Suprapubic skin (tissue), 4 donors: ENCODE data around the gene TBX3. TPM values are rescaled to one million over a fixed set of nuclear protein-coding genes. Genes with fewer than 3 reads are reported as not detected.

Experiments used
- DNase-seq, 2 donors: peaks; one replicate each; pipeline ENCODE4 v3.0.0-alpha.2; 2019; ENCODE audit warnings: low spot score in 2 of 2
- H3K27ac ChIP-seq: fragments of 200-600 bp; sonication (generic); one replicate; pipeline ENCODE4 v1.5.1; 2019
- H3K27me3 ChIP-seq: fragments of 200-600 bp; sonication (generic); one replicate; pipeline ENCODE4 v1.5.1; 2019
- H3K36me3 ChIP-seq: fragments of 200-600 bp; sonication (generic); one replicate; pipeline ENCODE4 v1.5.1; 2019
- H3K4me1 ChIP-seq: fragments of 200-600 bp; sonication (generic); one replicate; pipeline ENCODE4 v1.5.1; 2019
- H3K4me3 ChIP-seq: fragments of 200-600 bp; sonication (generic); one replicate; pipeline ENCODE4 v1.5.1; 2019; ENCODE audit warnings: mild to moderate bottlenecking
- H3K9me3 ChIP-seq: fragments of 200-600 bp; sonication (generic); one replicate; pipeline ENCODE4 v1.5.1; 2019
- CTCF ChIP-seq, 2 donors: fragments of 200-600 bp in 1 of 2; fragments of 450-650 bp in 1 of 2; sonication (generic) in 1 of 2; IDR thresholded peaks; one replicate each; pipeline ENCODE4 v1.5.1; 2016 to 2019; ENCODE audit warnings: antibody characterized with exemption in 2 of 2, mild to moderate bottlenecking in 1 of 2, moderate library complexity in 1 of 2
- EP300 ChIP-seq: sonication (generic); formaldehyde crosslinking; IDR thresholded peaks from one replicate; pipeline ENCODE4 v1.6.1; 2017; ENCODE audit warnings: antibody characterized with exemption
- POLR2A ChIP-seq, 2 donors: fragments of 450-650 bp; IDR thresholded peaks; one replicate each; pipeline ENCODE4 v1.6.1; 2017; ENCODE audit warnings: antibody characterized with exemption in 2 of 2, mild to moderate bottlenecking in 2 of 2, moderate library complexity in 2 of 2
- POLR2AphosphoS5 ChIP-seq, 3 donors: sonication (generic); formaldehyde crosslinking; IDR thresholded peaks; one replicate each; pipeline ENCODE4 v1.6.1; 2017; ENCODE audit warnings: antibody characterized with exemption in 3 of 3
- WGBS: methylation state at CpG from one replicate; pipeline ENCODE4 v1.1.5; 2018; 5-methylcytosine and 5-hydroxymethylcytosine counted together
- total RNA-seq, 4 donors: library from RNA; depleted of rRNA; stranded (reverse); fragments of >200 nt; gene quantifications; one replicate each; pipeline ENCODE4 v1.1.0, GENCODE V29; 2016

Gene TBX3
- total RNA-seq, 4 donors from 2014 or later: 23.4 to 35.6 (median 28.7) TPM

DNA sequence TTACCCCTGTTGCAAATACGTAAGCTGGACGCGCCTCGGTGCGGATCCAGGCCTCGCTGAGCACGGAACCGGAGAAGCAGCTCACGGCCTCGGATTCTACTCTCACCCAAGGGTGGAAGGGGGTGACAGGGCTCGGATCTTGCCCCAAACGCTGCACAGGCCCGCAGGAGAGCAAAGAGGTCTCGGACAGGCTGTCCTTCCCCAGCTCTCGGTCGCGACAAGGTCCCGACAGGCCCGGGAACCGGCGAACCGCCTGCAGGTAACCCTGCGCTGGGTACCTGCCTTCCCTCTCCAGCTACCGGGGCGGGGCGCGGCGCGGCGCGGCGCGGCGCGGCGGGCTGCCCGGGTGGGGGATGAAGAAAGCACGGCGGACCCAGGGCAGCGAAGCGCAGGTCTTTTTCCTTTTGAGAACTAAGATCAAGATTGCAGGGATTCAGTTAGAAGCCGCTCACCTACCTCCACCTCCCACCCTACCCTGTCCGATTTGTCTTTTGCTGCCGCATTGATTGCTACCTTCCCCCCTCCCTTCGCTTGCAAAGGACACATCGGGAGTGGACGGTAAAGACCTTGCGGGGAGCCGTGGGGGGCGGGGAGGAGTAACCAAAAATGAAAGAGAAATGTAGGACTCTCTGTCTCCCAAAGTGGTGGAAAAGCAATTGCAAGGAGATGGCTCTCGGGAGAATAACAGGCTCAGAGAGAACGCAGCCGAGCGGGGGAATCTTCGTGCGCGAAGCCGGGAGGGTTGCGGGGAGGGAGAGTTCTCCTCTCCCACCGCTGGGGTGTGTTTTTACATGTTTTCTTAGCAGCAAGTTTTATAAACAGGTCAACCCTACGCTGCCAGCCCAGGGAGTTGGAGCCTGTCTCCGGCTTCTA lies 8.4 kb upstream of the TBX3 start:
- TF ChIP-seq EP300 (no peak), POLR2AphosphoS5 (IDR thresholded peaks at IDR 0.05) (no peak), POLR2A (IDR thresholded peaks at IDR 0.05) (no peak), CTCF (IDR thresholded peaks at IDR 0.05) (no peak)
- Histone ChIP-seq H3K36me3 (no peaks in the 10 kb centered on the region), H3K4me1 (peaks cover 37% of the 10 kb centered on the region), H3K9me3 (no peaks in the 10 kb centered on the region), H3K27me3 (peaks cover 62% of the 10 kb centered on the region), H3K4me3 (peak overlapping the region; percentile 55), H3K27ac (peak overlapping the region; percentile 84)
- no peak for DNase-seq
- 14% methylated on average over 32 of the region's 62 CpGs for WGBS

GRCh38 chr12:114691763-114692185 lies 7.8 kb upstream of the TBX3 start:
- Histone ChIP-seq H3K9me3 (no peaks in the 10 kb centered on the region), H3K36me3 (no peaks in the 10 kb centered on the region), H3K4me1 (peaks cover 37% of the 10 kb centered on the region), H3K27ac (peak overlapping the region; percentile 84), H3K4me3 (peak overlapping the region; percentile 55), H3K27me3 (peaks cover 62% of the 10 kb centered on the region)
- 51% methylated on average over 18 of the region's 18 CpGs for WGBS
- no peak for DNase-seq
- TF ChIP-seq CTCF (IDR thresholded peaks at IDR 0.05) (no peak), POLR2A (IDR thresholded peaks at IDR 0.05) (no peak), POLR2AphosphoS5 (IDR thresholded peaks at IDR 0.05) (no peak), EP300 (no peak)

GRCh38 chr12:114691196-114691595 lies 7.2 kb upstream of the TBX3 start:
- Histone ChIP-seq H3K4me3 (peak overlapping the region; percentile 55), H3K27ac (peak overlapping the region; percentile 84)
- DNase-seq: no peak

GRCh38 chr12:114690267-114691135 lies 6.5 kb upstream of the TBX3 start:
- DNase-seq: no peak
- Histone ChIP-seq H3K36me3 (no peaks in the 10 kb centered on the region), H3K9me3 (no peaks in the 10 kb centered on the region), H3K27ac (peak overlapping the region; percentile 84), H3K4me3 (peak overlapping the region; percentile 55), H3K4me1 (peaks cover 38% of the 10 kb centered on the region), H3K27me3 (peaks cover 63% of the 10 kb centered on the region)
- 72% methylated on average over 8 of the region's 8 CpGs for WGBS
- TF ChIP-seq POLR2AphosphoS5 (IDR thresholded peaks at IDR 0.05) (no peak), CTCF (IDR thresholded peaks at IDR 0.05) (no peak), POLR2A (IDR thresholded peaks at IDR 0.05) (no peak), EP300 (no peak)

More at GRCh38 chr12:114691196-114691595, 7.2 kb upstream of the TBX3 start:
- TF ChIP-seq EP300 (no peak), POLR2AphosphoS5 (IDR thresholded peaks at IDR 0.05) (no peak), POLR2A (IDR thresholded peaks at IDR 0.05) (no peak), CTCF (IDR thresholded peaks at IDR 0.05) (no peak)
- 64% methylated on average over 6 of the region's 6 CpGs for WGBS
- peaks cover 37% of the 10 kb centered on the region for H3K4me1 ChIP-seq
- no peaks in the 10 kb centered on the region for H3K9me3 ChIP-seq
- peaks cover 62% of the 10 kb centered on the region for H3K27me3 ChIP-seq
- H3K36me3 ChIP-seq: no peaks in the 10 kb centered on the region
